ENCODE data around the gene PCDHB9. TPM values are rescaled to one million over a fixed set of nuclear protein-coding genes. Genes with fewer than 3 reads are reported as not detected.
A peak's percentile ranks its signal among the peaks of the same experiment; 100 is the strongest.
"Not testable (repeated sequence)": the region's sequence is repeated elsewhere in the genome, so short reads cannot be mapped to it uniquely, and the experiment has no call there.

Gene PCDHB9
- polyA plus RNA-seq, 5 donors = 3.1 to 5.6 (median 4.0) TPM

DNA sequence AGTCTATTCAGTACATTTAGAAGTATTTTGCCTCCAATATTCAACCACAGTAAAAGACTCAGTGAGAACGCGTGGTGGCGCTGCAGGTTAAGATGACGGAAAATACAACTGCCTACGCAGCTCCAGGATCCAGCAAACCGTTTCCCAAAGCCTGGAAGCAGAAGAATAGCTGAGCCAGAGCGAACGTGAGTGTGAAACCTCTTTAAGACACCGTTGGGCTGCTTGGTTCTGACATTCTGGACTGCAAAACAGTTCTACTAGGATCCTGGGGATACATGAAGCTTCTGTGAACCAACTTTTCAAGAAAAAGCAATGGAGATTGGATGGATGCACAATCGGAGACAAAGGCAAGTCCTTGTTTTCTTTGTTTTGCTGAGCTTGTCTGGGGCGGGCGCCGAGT lies 4.7 kb upstream of the PCDHB9 start, which contains the start of gene PCDHB16:
Gene PCDHB16, plus strand, starts transcription at position 140 of the 400 bp plus-strand sequence. Its CDS starts 173 bp downstream, at position 313.
- DNase-seq = peak; percentile 35 to 41

DNA sequence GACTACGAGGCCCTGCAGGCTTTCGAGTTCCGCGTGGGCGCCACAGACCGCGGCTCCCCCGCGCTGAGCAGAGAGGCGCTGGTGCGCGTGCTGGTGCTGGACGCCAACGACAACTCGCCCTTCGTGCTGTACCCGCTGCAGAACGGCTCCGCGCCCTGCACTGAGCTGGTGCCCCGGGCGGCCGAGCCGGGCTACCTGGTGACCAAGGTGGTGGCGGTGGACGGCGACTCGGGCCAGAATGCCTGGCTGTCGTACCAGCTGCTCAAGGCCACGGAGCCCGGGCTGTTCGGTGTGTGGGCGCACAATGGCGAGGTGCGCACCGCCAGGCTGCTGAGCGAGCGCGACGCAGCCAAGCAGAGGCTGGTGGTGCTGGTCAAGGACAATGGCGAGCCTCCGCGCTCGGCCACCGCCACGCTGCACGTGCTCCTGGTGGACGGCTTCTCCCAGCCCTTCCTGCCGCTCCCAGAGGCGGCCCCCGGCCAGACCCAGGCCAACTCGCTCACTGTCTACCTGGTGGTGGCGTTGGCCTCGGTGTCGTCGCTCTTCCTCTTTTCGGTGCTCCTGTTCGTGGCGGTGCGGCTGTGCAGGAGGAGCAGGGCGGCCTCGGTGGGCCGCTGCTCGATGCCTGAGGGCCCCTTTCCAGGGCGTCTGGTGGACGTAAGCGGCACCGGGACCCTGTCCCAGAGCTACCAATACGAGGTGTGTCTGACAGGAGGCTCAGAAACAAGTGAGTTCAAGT lies 2.7 kb upstream of the PCDHB9 start:
- DNase-seq = not testable (repeated sequence)

DNA sequence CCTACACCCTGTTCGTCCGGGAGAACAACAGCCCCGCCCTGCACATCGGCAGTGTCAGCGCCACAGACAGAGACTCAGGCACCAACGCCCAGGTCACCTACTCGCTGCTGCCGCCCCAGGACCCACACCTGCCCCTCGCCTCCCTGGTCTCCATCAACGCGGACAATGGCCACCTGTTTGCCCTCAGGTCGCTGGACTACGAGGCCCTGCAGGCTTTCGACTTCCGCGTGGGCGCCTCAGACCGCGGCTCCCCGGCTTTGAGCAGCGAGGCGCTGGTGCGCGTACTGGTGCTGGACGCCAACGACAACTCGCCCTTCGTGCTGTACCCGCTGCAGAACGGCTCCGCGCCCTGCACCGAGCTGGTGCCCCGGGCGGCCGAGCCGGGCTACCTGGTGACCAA lies 1.7 kb downstream of the PCDHB9 start:
- not testable (repeated sequence) for DNase-seq

DNA sequence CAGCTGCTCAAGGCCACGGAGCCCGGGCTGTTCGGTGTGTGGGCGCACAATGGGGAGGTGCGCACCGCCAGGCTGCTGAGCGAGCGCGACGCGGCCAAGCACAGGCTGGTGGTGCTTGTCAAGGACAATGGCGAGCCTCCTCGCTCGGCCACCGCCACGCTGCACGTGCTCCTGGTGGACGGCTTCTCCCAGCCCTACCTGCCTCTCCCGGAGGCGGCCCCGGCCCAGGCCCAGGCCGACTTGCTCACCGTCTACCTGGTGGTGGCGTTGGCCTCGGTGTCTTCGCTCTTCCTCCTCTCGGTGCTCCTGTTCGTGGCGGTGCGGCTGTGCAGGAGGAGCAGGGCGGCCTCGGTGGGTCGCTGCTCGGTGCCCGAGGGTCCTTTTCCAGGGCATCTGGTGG lies 2.2 kb downstream of the PCDHB9 start:
- not testable (repeated sequence) for DNase-seq

DNA sequence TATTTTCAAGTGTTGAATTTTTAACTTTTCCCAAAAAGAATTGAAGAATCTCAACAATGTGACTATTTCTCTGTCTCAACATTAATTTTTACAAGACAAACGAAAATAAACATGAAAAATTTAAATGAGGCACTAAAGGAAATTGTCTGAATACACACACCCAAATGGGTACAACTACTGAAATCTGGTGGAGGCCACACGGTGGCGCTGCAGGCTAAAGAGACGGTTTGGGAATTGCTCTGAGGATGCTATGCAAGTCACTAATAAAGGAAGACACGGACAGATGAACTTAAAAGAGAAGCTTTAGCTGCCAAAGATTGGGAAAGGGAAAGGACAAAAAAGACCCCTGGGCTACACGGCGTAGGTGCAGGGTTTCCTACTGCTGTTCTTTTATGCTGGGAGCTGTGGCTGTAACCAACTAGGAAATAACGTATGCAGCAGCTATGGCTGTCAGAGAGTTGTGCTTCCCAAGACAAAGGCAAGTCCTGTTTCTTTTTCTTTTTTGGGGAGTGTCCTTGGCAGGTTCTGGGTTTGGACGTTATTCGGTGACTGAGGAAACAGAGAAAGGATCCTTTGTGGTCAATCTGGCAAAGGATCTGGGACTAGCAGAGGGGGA lies 5.3 kb downstream of the PCDHB9 start, which contains the start of gene PCDHB10:
Gene PCDHB10, plus strand, starts transcription at position 244 of the 616 bp plus-strand sequence. Its CDS starts 200 bp downstream, at position 444.
- no peak for DNase-seq

DNA sequence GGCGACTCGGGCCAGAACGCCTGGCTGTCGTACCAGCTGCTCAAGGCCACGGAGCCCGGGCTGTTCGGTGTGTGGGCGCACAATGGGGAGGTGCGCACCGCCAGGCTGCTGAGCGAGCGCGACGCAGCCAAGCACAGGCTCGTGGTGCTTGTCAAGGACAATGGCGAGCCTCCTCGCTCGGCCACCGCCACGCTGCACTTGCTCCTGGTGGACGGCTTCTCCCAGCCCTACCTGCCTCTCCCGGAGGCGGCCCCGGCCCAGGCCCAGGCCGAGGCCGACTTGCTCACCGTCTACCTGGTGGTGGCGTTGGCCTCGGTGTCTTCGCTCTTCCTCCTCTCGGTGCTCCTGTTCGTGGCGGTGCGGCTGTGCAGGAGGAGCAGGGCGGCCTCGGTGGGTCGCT lies 7.4 kb downstream of the PCDHB9 start:
- not testable (repeated sequence) for DNase-seq

DNA sequence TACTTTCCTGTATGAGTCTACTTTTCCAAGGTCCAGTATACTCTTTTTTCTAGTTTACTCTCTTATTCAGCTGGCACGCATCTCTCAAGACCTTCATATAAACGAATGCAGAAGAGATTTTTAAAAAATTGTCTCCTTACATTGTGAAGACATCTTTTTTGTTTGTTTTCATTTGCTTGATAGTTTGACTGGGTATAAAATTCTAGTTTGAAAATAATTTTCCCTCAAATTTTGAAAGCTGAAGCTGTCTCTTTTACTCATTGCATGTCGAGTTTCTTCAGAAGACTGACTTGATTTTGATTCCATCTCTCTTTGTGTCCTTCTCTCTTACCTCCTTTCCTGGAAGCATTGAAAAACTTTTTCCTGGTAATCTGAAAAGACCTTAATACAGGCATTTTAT lies 9.4 kb downstream of the PCDHB9 start:
- DNase-seq = no peak

DNA sequence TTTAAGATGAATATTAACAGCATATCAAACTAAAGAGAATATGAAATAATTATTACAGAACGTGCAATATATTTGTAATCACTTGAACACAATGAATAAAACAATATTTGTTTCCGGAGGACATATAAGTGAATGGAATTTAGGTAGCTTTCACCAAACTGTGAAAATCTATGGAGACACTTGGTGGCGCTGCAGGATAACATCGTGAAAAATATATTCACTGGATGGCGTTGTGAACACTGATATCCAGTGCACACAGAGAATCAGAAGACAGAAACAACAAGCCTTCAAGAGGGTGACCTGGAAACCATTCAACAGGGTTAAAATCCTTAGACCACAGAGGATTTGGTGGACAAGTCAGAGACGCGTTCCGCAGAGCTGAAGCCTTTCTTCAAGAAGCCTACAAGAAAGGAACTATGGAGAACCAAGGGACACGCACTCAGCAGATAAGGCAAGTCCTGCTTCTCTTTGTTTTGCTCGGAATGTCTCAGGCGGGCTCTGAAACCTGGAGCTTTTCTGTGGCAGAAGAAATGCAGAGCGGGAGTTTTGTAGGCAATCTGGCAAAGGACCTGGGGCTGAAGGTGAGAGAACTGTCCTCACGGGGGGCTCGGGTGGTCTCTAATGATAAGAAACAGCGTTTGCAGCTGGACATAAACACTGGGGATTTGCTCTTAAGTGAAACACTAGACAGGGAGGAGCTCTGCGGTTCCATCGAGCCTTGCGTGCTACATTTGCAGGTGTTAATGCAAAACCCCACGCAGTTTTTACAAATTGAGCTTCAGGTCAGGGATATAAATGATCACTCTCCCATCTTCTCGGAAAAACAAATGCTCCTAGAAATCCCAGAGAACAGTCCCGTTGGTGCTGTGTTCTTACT lies 12.6 kb downstream of the PCDHB9 start, which contains the start of gene PCDHB11:
Gene PCDHB11, plus strand, starts transcription at position 269 of the 877 bp plus-strand sequence. Its CDS starts 148 bp downstream, at position 417.
- no peak for DNase-seq

DNA sequence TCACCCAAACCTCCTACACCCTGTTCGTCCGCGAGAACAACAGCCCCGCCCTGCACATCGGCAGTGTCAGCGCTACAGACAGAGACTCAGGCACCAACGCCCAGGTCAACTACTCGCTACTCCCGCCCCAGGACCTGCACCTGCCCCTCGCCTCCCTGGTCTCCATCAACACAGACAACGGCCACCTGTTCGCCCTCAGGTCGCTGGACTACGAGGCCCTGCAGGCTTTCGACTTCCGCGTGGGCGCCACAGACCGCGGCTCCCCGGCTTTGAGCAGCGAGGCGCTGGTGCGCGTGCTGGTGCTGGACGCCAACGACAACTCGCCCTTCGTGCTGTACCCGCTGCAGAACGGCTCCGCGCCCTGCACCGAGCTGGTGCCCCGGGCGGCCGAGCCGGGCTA lies 14.2 kb downstream of the PCDHB9 start:
- DNase-seq = not testable (repeated sequence)

DNA sequence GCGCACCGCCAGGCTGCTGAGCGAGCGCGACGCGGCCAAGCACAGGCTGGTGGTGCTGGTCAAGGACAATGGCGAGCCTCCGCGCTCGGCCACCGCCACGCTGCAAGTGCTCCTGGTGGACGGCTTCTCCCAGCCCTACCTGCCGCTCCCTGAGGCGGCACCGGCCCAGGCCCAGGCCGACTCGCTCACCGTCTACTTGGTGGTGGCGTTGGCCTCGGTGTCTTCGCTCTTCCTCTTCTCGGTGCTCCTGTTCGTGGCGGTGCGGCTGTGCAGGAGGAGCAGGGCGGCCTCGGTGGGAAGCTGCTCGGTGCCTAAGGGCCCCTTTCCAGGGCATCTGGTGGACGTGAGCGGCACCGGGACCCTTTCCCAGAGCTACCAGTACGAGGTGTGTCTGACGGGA lies 14.7 kb downstream of the PCDHB9 start:
- DNase-seq = not testable (repeated sequence)

DNA sequence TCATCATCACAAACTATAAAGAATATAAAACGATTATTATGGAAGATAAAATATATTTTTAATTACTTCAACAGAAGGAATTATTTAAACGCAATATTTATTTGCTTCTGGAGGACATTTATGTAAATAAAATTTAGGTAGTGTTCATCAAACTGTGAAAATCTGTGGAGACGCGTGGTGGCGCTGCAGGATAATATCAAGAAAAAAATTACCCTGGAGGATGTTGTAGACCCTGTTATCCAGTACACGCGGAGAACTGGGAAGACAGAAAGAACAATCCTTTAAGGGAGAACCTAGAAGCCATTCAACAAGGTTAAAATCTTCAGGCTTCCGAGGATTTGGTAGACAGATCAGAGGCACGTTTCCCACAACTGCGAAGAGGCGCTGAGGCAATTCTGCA lies 21.5 kb downstream of the PCDHB9 start, which contains the start of gene PCDHB12:
Gene PCDHB12, plus strand, starts transcription at position 242 of the 400 bp plus-strand sequence. CDS start 189 bp downstream, outside the sequence.
- peak in 1 of 2 donors; percentile 18 for DNase-seq

DNA sequence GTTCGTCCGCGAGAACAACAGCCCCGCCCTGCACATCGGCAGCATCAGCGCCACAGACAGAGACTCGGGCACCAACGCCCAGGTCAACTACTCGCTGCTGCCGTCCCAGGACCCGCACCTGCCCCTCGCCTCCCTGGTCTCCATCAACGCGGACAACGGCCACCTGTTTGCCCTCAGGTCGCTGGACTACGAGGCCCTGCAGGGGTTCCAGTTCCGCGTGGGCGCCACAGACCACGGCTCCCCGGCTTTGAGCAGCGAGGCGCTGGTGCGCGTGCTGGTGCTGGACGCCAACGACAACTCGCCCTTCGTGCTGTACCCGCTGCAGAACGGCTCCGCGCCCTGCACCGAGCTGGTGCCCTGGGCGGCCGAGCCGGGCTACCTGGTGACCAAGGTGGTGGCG lies 23.3 kb downstream of the PCDHB9 start:
- not testable (repeated sequence) for DNase-seq

DNA sequence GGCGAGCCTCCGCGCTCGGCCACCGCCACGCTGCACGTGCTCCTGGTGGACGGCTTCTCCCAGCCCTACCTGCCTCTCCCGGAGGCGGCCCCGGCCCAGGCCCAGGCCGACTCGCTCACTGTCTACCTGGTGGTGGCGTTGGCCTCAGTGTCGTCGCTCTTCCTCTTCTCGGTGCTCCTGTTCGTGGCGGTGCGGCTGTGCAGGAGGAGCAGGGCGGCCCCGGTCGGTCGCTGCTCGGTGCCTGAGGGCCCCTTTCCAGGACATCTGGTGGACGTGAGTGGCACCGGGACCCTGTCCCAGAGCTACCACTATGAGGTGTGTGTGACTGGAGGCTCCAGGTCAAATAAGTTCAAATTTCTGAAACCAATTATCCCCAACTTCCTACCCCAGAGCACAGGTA lies 23.9 kb downstream of the PCDHB9 start:
- DNase-seq = not testable (repeated sequence)

DNA sequence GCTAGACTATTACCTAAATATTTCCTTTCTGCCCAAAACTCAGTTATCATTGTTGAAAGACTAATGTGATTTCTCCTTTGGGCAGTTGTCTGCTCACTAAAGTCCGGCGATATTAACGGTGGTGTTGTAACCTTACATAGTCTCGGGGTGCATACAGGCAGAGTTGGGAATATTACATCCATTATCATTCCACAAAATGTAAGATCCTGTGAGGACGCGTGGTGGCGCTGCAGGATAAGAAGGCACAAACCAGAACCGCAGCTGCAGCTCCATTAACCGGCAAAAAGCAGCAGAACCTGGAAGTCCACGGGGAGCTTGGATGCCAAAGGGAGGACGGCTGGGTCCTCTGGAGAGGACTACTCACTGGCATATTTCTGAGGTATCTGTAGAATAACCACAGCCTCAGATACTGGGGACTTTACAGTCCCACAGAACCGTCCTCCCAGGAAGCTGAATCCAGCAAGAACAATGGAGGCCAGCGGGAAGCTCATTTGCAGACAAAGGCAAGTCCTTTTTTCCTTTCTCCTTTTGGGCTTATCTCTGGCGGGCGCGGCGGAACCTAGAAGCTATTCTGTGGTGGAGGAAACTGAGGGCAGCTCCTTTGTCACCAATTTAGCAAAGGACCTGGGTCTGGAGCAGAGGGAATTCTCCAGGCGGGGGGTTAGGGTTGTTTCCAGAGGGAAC lies 26.8 kb downstream of the PCDHB9 start, which contains the start of gene PCDHB13:
Gene PCDHB13, plus strand, starts transcription at position 264 of the 684 bp plus-strand sequence. Its CDS starts 205 bp downstream, at position 469.
- not testable (repeated sequence) for DNase-seq

DNA sequence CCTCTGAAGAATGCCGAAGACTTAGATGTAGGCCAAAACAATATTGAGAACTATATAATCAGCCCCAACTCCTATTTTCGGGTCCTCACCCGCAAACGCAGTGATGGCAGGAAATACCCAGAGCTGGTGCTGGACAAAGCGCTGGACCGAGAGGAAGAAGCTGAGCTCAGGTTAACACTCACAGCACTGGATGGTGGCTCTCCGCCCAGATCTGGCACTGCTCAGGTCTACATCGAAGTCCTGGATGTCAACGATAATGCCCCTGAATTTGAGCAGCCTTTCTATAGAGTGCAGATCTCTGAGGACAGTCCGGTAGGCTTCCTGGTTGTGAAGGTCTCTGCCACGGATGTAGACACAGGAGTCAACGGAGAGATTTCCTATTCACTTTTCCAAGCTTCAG lies 27.6 kb downstream of the PCDHB9 start:
- not testable (repeated sequence) for DNase-seq

DNA sequence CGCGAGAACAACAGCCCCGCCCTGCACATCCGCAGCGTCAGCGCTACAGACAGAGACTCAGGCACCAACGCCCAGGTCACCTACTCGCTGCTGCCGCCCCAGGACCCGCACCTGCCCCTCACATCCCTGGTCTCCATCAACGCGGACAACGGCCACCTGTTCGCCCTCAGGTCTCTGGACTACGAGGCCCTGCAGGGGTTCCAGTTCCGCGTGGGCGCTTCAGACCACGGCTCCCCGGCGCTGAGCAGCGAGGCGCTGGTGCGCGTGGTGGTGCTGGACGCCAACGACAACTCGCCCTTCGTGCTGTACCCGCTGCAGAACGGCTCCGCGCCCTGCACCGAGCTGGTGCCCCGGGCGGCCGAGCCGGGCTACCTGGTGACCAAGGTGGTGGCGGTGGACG lies 28.5 kb downstream of the PCDHB9 start:
- not testable (repeated sequence) for DNase-seq

DNA sequence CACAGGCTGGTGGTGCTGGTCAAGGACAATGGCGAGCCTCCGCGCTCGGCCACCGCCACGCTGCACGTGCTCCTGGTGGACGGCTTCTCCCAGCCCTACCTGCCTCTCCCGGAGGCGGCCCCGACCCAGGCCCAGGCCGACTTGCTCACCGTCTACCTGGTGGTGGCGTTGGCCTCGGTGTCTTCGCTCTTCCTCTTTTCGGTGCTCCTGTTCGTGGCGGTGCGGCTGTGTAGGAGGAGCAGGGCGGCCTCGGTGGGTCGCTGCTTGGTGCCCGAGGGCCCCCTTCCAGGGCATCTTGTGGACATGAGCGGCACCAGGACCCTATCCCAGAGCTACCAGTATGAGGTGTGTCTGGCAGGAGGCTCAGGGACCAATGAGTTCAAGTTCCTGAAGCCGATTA lies 29.1 kb downstream of the PCDHB9 start:
- not testable (repeated sequence) for DNase-seq

DNA sequence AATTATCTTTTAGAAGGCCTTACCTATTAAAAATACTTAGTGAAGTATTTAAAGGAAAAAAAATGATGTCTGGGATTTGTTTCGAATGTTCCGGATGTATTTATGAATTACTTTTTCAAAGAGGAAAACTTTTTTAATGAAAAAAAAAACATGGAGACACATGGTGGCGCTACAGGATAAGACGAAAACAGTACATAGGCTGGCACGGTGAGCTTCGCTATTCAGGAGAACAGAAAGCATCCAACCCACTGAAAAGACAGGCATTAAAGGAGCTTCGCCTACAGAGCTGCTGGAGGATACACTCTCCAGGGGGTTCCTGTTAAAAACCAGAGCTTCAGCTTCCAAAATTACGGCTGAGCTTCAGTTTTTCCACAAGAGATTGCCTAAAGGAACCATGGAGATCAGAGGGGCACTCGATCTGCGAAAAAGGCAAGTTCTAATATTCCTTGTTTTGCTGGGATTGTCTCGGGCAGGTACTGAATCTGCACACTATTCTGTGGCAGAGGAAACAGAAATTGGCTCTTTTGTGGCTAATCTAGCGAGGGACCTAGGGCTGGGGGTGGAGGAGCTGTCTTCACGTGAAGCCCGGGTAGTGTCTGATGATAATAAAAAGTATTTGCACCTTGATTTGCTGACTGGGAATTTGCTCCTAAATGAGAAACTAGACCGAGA lies 36.3 kb downstream of the PCDHB9 start, which contains the start of gene PCDHB14:
Gene PCDHB14, plus strand, starts transcription at position 232 of the 672 bp plus-strand sequence. Its CDS starts 163 bp downstream, at position 395.
- DNase-seq = peak in 1 of 2 donors; percentile 24

DNA sequence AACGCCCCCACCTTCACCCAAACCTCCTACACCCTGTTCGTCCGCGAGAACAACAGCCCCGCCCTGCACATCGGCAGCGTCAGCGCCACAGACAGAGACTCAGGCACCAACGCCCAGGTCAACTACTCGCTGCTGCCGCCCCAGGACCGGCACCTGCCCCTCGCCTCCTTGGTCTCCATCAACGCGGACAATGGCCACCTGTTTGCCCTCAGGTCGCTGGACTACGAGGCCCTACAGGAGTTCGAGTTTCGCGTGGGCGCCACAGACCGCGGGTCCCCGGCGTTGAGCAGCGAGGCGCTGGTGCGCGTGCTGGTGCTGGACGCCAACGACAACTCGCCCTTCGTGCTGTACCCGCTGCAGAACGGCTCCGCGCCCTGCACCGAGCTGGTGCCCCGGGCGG lies 37.9 kb downstream of the PCDHB9 start:
- DNase-seq = not testable (repeated sequence)

DNA sequence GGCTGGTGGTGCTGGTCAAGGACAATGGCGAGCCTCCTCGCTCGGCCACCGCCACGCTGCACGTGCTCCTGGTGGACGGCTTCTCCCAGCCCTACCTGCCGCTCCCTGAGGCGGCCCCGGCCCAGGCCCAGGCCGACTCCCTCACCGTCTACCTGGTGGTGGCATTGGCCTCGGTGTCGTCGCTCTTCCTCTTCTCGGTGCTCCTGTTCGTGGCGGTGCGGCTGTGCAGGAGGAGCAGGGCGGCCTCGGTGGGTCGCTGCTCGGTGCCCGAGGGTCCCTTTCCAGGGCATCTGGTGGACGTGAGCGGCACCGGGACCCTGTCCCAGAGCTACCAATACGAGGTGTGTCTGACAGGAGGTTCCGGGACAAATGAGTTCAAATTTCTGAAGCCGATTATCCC lies 38.5 kb downstream of the PCDHB9 start:
- DNase-seq = not testable (repeated sequence)

Data from right lung (tissue), 5 donors.